Gastroesophageal sphincter (tissue), 3 donors: ENCODE data around the gene ABLIM2.

ENCODE experiments used
- CTCF ChIP-seq, 4 experiments: fragments of 200-600 bp in 2 of 4; fragments of 450-650 bp in 2 of 4; sonication (generic) in 1 of 4; IDR thresholded peaks; one replicate each; pipeline ENCODE4 v1.5.1; 2017 to 2019; ENCODE audit warnings: antibody characterized with exemption in 4 of 4, mild to moderate bottlenecking in 2 of 4, moderate library complexity in 2 of 4
- EP300 ChIP-seq: sonication (generic); formaldehyde crosslinking; IDR thresholded peaks from one replicate; pipeline ENCODE4 v1.6.1; 2017; ENCODE audit warnings: antibody characterized with exemption, mild to moderate bottlenecking
- POLR2A ChIP-seq, 2 donors: fragments of 450-650 bp; IDR thresholded peaks; one replicate each; pipeline ENCODE4 v1.6.1; 2017; ENCODE audit warnings: antibody characterized with exemption in 2 of 2, mild to moderate bottlenecking in 2 of 2, moderate library complexity in 1 of 2
- POLR2AphosphoS5 ChIP-seq: sonication (generic); formaldehyde crosslinking; IDR thresholded peaks from one replicate; pipeline ENCODE4 v1.6.1; 2017; ENCODE audit warnings: antibody characterized with exemption

GRCh38 chr4:8013976-8014726 is 144.5 kb downstream of the ABLIM2 start:
- TF ChIP-seq CTCF (IDR thresholded peaks at IDR 0.05) (no peak), POLR2A (IDR thresholded peaks at IDR 0.05) (no peak), EP300 (no peak), POLR2AphosphoS5 (no peak)
